ENCODE data around the gene PROZ. TPM values are rescaled to one million over a fixed set of nuclear protein-coding genes. Genes with fewer than 3 reads are reported as not detected.

The PROZ gene
- total and polyA plus RNA-seq, 2 of the 13 experiments (the other 11 are each of a cell fraction or from before 2014, with no cell fraction given): 5.6 to 22.5 TPM

GRCh38 chr13:113208421-113209335, 50.2 kb downstream of the PROZ start, which contains the start of gene PCID2 (continued):
- TF ChIP-seq ZNF577 (CRISPR knock-in tag; IDR thresholded peaks at IDR 0.05; ENCODE audit: borderline replicate concordance, low read depth) (0 out of 2 replicates have a peak, but pooled peaks have one; percentile 10), ZNF598 (CRISPR knock-in tag; IDR thresholded peaks at IDR 0.05; ENCODE audit: borderline replicate concordance) (peak; percentile 61; the same call in 1 of the 2 replicates), HOXA7 (CRISPR knock-in tag; IDR thresholded peaks at IDR 0.05) (no peak), HNF1B (CRISPR knock-in tag; IDR thresholded peaks at IDR 0.05) (peak; percentile 80; the same call in 1 of the 2 replicates), SKIL (CRISPR knock-in tag; IDR thresholded peaks at IDR 0.05; ENCODE audit: borderline replicate concordance) (no peak), TP53 (CRISPR knock-in tag; conservative IDR thresholded peaks at IDR 0.05) (peak; percentile 50; the same call in 1 of the 2 replicates), HMGA1 (CRISPR knock-in tag; conservative IDR thresholded peaks at IDR 0.05) (no peak), STAG1 (CRISPR knock-in tag; IDR thresholded peaks at IDR 0.05) (no peak), FOXA1 (IDR thresholded peaks at IDR 0.05) (no peak), FOXA1 (CRISPR knock-in tag; IDR thresholded peaks at IDR 0.05) (peak; percentile 42; the same call in 1 of the 2 replicates), ZNF552 (CRISPR knock-in tag; IDR thresholded peaks at IDR 0.05; ENCODE audit: borderline replicate concordance) (no peak; the same call in 1 of the 2 replicates), MTERF4 (CRISPR knock-in tag; IDR thresholded peaks at IDR 0.05) (peak; percentile 85; the same call in 1 of the 2 replicates), SIN3B (IDR thresholded peaks at IDR 0.05; ENCODE audit: low read length) (peak; percentile 94), AGO2 (optimal IDR thresholded peaks at IDR 0.05; ENCODE audit: low read depth, low read length) (peak; percentile 91), HHEX (CRISPR knock-in tag; IDR thresholded peaks at IDR 0.05) (no peak), MTA3 (CRISPR knock-in tag; IDR thresholded peaks at IDR 0.05) (no peak), TARDBP (CRISPR knock-in tag; IDR thresholded peaks at IDR 0.05) (peak; percentile 95), NFYB (CRISPR knock-in tag; IDR thresholded peaks at IDR 0.05) (peak; percentile 45; the same call in 1 of the 2 replicates), MYPOP (CRISPR knock-in tag; IDR thresholded peaks at IDR 0.05) (peak; percentile 72; the same call in 1 of the 2 replicates), MED13 (CRISPR knock-in tag; IDR thresholded peaks at IDR 0.05) (no peak; the same call in 1 of the 2 replicates), CREM (IDR thresholded peaks at IDR 0.05) (peak; percentile 89), CREM (CRISPR knock-in tag; IDR thresholded peaks at IDR 0.05) (peak; percentile 80), ZNF670 (CRISPR knock-in tag; IDR thresholded peaks at IDR 0.05; ENCODE audit: borderline replicate concordance) (peak; percentile 90; the same call in 1 of the 2 replicates), AKAP8 (CRISPR knock-in tag; IDR thresholded peaks at IDR 0.05) (peak; percentile 82; the same call in 1 of the 2 replicates)

All from HepG2 (cell line).